ENCODE results near the gene NPEPPS. TPM values are rescaled to one million over a fixed set of nuclear protein-coding genes. Genes with fewer than 3 reads are reported as not detected.

NPEPPS gene
- total and polyA plus RNA-seq, 2 of the 13 experiments (the other 11 are each of a cell fraction or from before 2014, with no cell fraction given): 53.5 to 127 TPM

DNA sequence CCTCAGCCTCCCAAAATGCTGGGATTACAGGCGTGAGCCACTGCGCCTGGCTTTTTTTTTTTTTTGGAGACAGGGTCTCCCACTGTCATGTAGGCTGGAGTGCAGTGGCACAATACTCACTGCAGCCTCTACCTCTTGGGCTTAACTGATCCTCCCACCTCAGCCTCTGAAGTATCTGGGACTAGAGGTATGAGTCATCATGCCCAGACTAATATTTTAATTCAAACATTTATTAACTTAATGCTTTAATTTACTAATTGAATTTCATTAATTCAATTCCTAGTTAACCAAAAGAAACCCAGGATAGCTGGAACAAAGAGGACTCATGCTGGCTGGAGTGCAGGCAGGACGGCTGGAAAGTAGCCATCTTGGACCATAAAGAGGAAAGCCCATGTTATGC lies 104.8 kb downstream of the NPEPPS start:
- intact Hi-C loops (cut with micrococcal nuclease; ENCODE audit: unreplicated experiment) (no loop called here), in situ Hi-C loops (cut with HindIII; ENCODE audit: extremely low pct_ligation_motif_present, low pct_unique_long_range_greater_than_20kb) (no loop called here)
- CTCF ChIA-PET (ENCODE audit: low intra/inter-chr PET ratio, low total read pairs): no interaction called here
- WGBS (ENCODE audit: low lambda C conversion rate): 93% methylated on average over 3 of the region's 3 CpGs
- no peak for DNase-seq (ENCODE audit: low spot score)
- no peak for FAIRE-seq
- no peaks in the 10 kb centered on the region for H4K20me1 ChIP-seq (ENCODE audit: insufficient read depth, low read length)
- no peak overlapping the region for H3K9ac ChIP-seq (ENCODE audit: insufficient read depth, low read depth, low read length)
- no peak overlapping the region for H3K4me2 ChIP-seq (ENCODE audit: low read depth, low read length)
- H3K27me3 ChIP-seq (ENCODE audit: control insufficient read depth in 1 of 2, insufficient read depth in 2 of 2, low read length in 2 of 2): no peaks in the 10 kb centered on the region
- no peak for TF ChIP-seq ZSCAN21 (CRISPR knock-in tag; IDR thresholded peaks at IDR 0.05; ENCODE audit: borderline replicate concordance)
- no peak for TF ChIP-seq ZSCAN22 (CRISPR knock-in tag; IDR thresholded peaks at IDR 0.05)
- TF ChIP-seq, protein P1, sequence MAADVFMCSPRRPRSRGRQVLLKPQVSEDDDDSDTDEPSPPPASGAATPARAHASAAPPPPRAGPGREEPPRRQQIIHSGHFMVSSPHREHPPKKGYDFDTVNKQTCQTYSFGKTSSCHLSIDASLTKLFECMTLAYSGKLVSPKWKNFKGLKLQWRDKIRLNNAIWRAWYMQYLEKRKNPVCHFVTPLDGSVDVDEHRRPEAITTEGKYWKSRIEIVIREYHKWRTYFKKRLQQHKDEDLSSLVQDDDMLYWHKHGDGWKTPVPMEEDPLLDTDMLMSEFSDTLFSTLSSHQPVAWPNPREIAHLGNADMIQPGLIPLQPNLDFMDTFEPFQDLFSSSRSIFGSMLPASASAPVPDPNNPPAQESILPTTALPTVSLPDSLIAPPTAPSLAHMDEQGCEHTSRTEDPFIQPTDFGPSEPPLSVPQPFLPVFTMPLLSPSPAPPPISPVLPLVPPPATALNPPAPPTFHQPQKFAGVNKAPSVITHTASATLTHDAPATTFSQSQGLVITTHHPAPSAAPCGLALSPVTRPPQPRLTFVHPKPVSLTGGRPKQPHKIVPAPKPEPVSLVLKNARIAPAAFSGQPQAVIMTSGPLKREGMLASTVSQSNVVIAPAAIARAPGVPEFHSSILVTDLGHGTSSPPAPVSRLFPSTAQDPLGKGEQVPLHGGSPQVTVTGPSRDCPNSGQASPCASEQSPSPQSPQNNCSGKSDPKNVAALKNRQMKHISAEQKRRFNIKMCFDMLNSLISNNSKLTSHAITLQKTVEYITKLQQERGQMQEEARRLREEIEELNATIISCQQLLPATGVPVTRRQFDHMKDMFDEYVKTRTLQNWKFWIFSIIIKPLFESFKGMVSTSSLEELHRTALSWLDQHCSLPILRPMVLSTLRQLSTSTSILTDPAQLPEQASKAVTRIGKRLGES (CRISPR knock-in tag; IDR thresholded peaks at IDR 0.05; ENCODE audit: borderline replicate concordance): no peak
- no peak for TF ChIP-seq KDM2A (CRISPR knock-in tag; IDR thresholded peaks at IDR 0.05; ENCODE audit: borderline replicate concordance, low read depth)
- TF ChIP-seq DMAP1 (CRISPR knock-in tag; IDR thresholded peaks at IDR 0.05): no peak
- no peaks in the 10 kb centered on the region; a peak in 1 of 5 replicates for H3K36me3 ChIP-seq (replicated peaks in 1 of 2; ENCODE audit: control insufficient read depth in 1 of 2, insufficient read depth in 2 of 2, low read length in 2 of 2)
- no peak overlapping the region for H3K27ac ChIP-seq (ENCODE audit: extremely low read length, insufficient read depth, low read length)
- no peak for ATAC-seq
- no peak overlapping the region for H2AFZ ChIP-seq (ENCODE audit: low read length)
- no peaks in the 10 kb centered on the region for H3K9me3 ChIP-seq (ENCODE audit: low read length)
- BruUV-seq (replicated peaks): no TSS peak
- H3K79me2 ChIP-seq (ENCODE audit: insufficient read depth, low read length): no peaks in the 10 kb centered on the region
- H3K4me1 ChIP-seq (ENCODE audit: insufficient read depth, low read length): no peaks in the 10 kb centered on the region
- POLR2A ChIA-PET: no interaction called here
- no peak overlapping the region for H3K4me3 ChIP-seq (replicated peaks in 1 of 3; ENCODE audit: insufficient read depth in 1 of 3, low read depth in 2 of 3, low read length in 3 of 3)
